GM12874 (cell line): Measurements from ENCODE around the gene HLA-DQA1.

Experiments used
- CTCF ChIP-seq: IDR thresholded peaks from 2 replicates; pipeline ENCODE4 v1.5.1; 2011; ENCODE audit warnings: low read depth, mild to moderate bottlenecking, control low read depth, low read length, moderate library complexity; ENCODE audit not compliant: insufficient read depth

Gene HLA-DQA1

DNA sequence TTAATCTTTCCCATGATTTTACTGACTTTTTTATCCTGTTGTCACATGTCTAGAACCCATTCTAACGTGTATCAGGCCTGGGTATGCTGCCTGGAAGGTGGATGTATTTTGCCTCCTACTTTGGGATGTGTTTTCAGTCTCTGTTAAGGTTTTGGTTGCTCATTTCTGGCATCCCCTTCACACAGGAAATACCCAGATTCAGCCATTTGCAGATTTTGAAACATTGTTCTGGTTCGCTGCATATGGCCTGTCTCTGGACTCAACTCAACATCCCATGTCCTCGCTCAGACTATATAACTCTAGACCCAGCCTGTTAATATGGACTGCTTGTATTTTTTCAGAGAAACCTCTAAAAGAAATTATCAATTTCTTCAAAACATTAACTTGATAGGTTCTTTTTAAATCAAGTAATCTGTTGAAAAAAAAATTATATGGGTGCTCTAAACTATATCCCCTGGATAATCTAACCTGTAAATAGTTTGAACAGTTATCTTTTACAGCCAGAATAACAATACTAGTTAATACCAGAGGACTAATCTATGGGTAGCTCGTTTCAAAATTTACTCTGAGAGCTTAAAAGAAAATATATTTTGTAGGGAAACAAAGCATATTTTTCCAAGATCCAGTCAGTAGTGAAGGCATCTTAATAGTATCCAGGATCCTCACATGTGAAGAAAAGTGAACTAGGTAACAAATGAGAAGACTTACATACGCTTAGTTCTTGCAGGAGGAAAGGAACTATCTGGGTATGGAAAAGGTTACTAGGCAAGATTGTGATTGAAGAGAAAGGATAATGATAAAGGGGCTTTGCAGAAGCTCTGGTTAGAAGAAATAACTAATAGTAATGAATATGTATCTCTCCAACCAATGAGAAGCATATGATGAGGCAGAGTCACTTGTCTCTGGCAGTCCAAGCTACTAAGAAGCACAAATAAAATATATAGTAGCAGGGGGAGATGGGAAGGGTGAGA, 52.6 kb downstream of the HLA-DQA1 start:
- no peak for TF ChIP-seq CTCF

- 0 out of 2 replicates have a peak, but pooled peaks have one; percentile 42 for TF ChIP-seq CTCF
Observed at GRCh38 chr6:32692019-32692418, 54.8 kb downstream of the HLA-DQA1 start.
